ENCODE data around the gene MTREX.

The MTREX gene

DNA sequence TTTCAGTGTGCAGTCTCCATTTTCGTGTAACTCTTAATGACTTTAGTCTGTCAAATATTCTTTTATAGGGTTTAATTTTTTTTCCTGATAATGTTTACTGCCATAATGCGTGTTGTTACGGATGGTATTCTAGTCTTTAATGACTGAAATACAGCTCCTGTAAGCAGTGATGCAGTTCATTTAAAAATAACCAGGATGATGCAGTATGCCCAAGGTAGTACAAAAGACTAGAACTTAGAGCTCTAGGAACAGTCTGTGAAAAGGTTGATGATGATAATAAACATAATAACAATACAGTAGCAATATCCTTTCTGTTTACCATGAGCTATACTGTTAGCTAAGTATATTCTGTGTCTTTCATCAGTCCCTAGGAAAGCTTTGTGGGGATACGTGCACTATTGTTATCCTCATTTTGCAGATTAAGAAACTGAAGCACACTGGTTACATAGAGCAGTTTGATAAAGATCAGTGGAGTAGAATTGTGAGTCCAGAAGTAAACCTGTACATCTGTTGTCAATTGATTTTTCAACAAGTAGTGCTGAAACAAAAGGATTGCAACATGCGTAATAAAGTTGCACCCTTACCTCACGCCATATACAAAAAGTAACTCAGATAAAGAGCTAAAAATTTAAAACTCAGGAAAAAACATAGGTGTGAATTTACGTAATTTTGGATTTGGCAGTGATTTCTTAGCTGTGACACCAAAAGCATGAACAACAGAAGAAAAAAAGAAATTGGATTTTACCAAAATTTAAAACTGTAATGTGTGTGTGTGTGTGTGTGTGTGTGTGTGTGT lies 64.5 kb downstream of the MTREX start:
- no peak for DNase-seq (ENCODE audit: low read depth, low spot score)
- no peak overlapping the region for H3K27ac ChIP-seq

DNA sequence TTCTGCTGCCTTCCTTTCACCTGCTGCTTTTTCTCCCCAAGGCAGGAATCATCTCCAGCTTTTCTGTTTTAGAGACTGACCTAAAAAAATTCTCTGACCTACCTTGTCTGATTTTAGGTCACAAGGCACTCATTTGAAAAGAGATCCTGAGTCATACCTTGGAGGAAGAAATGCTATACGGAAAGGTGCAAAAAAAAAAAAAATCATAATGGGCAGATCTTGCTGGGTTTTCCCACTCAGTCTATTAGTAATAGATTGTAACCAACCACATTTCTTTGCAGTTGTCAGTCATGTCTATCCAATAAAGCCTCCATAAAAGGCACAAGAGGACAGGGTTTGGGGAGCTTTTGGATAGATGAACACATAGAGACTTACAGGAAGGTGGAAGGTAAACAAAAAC lies 70.0 kb downstream of the MTREX start:
- H3K27ac ChIP-seq, result no peak overlapping the region
- DNase-seq (ENCODE audit: low read depth, low spot score), result peak; percentile 10

DNA sequence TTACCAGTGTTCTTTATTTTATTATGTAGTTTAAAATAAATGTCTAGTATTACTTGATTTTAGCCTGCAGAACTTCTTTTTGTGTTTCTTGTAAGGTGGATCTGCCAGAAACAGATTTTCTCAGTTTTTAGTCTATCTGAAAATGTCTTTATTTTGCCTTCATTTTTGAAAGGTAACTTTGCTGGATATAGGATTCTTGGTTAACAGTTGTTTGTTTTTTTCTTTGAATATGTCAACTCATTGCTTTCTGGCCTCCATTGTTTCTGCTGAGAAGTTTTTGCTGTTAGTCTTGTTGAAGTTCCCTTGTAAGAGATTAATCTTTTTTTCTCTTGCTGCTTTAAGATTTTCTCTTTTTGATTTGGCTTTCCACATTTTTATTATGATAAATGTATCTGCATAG lies 75.5 kb downstream of the MTREX start:
- DNase-seq (ENCODE audit: low read depth, low spot score), result no peak
- H3K27ac ChIP-seq, result no peak overlapping the region

DNA sequence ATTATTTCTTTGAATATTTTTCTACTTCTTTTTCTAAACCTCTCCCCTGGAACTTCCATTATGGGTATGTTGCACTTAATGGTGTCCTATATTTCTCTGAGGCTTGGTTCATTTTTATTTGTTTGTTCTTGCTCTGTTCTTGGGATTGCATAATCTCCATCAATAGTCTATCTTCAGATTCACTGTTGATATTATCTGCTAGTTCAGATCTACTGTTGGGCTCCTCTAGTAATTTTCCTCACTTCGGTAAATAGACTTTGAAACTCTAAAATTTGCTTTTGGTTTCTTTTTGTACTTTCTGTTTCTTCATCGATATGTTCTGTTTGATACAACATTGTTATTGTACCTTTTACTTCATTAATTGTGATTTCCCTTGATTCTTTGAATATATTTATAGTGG lies 76.3 kb downstream of the MTREX start:
- H3K27ac ChIP-seq, result no peak overlapping the region
- no peak for DNase-seq (ENCODE audit: low read depth, low spot score)

DNA sequence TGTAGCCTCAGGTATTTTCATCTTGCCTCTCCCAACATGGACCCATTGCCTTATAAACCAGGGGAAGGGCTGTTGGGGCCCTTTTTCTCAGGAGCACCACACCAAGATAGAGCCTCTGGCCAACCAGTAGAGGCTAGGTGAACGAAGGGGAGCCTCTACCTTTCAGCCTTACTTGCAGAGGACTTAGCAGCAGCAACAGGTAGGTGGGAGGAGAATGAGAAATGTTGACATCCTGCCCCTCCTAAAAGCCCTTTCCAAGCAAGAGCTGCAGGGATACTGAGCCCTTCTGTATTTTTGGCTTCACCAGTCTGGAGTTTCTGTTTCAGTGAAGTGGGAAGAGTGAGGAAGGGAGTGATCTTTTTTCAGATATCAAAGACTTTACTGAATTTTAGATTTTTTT lies 77.4 kb downstream of the MTREX start:
- no peak overlapping the region for H3K27ac ChIP-seq

DNA sequence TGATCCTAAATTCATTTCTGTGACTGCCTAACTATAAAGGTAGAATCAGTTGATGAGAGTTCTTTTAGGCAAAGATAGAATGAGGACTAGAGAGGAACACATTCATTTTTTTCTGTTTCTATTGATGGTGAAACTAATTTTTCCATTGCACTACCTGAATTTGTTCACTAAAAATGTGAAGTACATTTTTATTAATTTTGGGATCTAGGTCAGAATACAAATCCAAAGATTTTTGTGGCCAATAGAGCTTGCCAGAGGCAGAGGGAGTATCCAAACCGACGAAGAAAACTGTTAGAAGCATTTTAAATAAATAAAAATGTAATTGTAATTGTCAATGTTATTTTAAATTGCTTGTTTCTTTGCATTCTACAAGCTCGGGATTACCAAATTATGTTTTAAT lies 78.1 kb downstream of the MTREX start:
- DNase-seq (ENCODE audit: low read depth, low spot score), result no peak
- no peak overlapping the region for H3K27ac ChIP-seq

More for the DNA sequence above, 77.4 kb downstream of the MTREX start:
- DNase-seq (ENCODE audit: low read depth, low spot score), result no peak

DNA sequence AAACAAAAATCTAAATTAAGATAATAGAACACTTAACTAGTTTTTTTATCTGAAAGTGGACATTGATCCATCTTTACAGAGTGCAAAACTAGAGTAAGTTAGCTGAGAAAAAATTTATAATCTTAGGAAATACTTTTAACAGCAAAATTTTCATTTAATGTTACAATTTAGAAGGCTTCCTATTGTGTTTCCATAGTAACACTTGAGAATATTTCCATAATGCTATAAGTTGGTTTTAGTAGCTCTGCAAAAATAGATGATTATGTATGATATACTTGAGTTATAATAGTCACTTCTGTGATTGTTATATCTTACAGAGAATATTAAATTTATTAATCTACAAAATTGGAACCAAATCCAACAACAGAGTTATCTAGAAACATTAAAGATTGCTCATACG lies 78.6 kb downstream of the MTREX start:
- no peak overlapping the region for H3K27ac ChIP-seq
- DNase-seq (ENCODE audit: low read depth, low spot score), result no peak

DNA sequence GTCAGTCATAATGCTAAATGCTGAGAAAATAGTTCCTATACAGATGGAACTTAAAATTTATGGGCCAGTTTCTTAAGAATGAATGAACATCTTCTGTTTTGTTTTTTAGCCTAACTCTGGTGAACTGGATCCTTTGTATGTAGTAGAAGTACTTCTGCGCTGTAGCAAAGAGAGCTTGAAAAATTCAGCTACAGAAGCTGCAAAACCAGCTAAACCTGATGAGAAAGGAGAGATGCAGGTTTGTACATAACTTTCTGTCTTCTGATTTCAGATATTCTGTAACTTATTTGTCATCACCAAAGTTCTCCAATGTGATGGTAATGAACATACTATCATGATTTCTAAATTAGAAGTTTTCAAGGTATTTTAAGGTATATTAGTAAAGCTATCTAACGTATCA lies 80.1 kb downstream of the MTREX start:
- no peak for DNase-seq (ENCODE audit: low read depth, low spot score)
- no peak overlapping the region for H3K27ac ChIP-seq

DNA sequence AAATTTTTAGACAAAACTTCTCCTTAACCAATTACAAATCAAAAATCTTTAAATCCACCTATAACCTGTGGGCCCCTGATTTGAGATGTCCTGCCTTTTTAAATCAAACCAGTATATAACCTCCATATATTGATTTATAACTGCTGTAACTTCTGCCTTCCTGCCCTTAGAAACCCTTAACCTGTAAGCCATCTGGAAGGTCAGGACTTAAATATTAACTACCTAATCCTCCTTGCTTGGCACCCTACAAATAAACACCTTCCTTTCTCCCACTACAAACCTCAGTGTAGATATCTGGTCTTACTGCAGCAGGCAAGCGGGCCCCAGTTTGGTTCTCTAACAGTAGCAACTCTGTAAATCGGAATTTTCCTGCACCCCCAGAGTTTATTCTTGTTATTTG lies 83.9 kb downstream of the MTREX start:
- DNase-seq (ENCODE audit: low read depth, low spot score), result no peak
- H3K27ac ChIP-seq, result no peak overlapping the region

DNA sequence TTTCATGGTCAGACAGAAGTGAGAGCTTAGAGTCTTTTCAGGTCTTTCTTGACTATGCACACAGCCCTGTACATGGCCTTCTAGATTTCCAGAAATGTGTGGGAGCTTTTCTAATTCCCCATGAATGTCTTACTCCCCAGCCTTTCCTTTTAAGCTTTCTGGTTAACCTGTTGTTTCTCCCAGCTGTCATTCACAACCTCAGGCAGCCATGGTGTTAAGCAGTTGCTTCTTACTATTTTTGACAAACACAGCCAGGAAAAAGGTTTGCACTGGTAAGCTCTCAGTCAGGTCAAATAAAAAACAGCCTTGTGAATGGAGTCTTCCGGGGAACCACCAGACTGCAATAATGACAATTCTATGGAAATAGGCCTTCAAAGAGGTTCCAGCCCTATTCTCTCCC lies 84.9 kb downstream of the MTREX start:
- no peak for DNase-seq (ENCODE audit: low read depth, low spot score)
- no peak overlapping the region for H3K27ac ChIP-seq

DNA sequence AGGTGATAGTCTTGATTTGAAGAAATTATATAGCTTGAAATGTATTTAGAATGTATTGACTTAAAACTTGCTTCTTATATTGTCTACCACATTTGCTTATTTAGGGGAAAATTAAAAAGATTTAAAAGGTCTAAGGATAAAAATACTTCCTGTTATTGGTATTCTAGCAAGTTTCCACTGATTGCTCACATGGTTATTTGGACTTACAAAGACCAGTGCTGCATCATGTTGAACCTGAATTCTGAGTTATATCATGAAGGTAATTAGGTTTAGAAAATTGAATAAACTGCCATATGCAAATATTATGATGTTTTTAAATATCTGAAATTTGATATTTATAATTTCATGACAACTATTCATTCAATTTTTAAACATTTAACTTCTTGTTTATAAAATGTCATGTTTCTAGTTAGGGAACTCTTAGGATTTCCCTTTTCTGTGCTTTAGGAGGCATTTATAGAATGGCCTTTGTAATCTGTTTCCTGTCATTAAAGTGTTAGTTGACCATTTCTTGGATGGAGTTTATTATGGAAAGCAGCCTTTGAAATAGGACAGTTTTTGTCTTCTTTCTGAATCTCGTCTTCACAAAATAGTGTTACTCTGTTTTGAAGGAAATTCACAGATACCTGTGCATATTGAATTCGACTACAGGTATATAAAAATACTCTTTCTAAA lies 85.8 kb downstream of the MTREX start:
- no peak overlapping the region for H3K27ac ChIP-seq
- DNase-seq (ENCODE audit: low read depth, low spot score), result no peak

DNA sequence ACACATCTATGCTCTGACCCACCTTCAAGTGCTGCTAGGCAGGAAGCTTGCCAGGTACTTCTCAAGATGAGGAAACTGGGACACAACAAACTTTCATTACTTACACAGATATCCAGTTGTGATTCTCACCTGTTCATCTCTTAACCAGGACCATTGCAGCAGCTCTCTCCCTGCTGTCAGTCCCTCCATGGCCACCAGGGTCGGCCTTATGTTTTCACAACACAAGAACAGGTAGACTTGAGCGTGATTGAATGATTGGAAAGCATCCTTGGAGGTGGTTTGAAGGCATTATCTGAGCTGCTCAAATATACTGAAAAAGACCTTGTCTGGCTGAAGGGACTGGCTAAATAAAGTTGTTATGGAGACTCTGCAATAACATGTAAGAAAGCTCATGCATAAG lies 94.4 kb downstream of the MTREX start:
- no peak overlapping the region for H3K27ac ChIP-seq
- DNase-seq (ENCODE audit: low read depth, low spot score), result no peak

DNA sequence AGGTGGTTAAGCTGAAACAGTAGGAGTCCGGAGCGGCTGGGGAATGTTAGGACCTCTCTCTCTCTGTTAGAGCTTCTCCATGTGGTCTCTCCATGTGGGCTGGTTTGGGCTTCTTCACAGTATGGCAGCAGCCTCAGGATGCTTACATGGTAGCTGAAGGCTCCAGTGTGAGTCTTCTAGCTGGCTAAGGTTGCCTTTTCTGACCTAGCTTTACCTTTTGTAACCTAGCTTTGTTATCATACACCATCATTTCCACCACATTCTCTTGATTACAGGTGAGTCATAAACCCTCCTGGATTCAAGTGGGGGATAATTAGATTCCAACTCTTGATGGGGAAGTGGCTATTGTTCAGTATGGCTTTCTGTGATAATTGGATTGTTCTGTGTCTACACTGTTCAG lies 98.5 kb downstream of the MTREX start:
- no peak overlapping the region for H3K27ac ChIP-seq
- DNase-seq (ENCODE audit: low read depth, low spot score), result no peak

DNA sequence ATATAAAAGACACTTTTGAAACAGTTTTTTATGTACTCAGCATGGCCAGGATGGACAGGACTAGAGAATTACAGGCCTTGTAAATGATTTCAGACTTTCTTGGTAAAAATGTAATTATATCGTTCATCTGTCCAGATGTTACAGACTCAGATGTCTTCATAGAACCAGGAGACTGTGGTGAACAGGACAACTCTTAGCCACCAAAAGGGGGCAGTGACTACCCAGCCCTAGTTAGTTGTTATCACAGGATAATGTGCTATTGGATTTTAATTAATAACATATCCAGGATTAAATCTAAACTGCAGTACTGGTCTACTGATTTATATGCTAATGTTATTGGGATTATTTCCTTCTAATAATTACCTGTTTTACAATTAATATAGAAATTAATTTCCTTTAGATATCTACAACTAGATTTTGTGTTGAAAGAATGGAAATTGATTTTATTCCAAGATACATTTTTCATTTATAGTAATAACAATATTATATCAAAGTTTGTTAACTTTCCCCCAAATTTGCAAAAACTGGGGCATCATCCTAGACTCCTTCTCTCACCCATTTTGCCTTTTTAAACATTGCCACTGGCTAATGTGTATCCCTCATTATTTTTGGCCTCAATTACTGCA lies 99.4 kb downstream of the MTREX start:
- DNase-seq (ENCODE audit: low read depth, low spot score), result no peak
- H3K27ac ChIP-seq, result no peak overlapping the region

DNA sequence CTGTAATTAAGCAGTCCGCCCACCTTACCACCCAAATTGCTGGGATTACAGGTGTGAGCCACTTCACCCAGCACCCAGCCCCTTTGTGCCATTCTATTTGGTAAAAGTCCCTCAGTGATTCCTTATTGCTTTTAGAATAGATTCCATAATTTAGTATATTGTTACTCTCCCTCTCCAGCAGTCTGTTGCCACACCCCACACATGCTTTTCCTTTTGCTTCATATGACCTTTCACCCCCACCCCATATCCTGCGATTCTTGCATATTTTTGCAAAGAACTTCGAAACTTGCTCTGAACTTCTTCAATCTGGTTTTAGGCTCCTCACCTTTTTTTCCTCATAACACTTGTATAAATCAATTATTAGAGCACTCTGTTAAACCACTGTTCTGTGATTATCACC lies 100.2 kb downstream of the MTREX start:
- DNase-seq (ENCODE audit: low read depth, low spot score), result no peak

DNA sequence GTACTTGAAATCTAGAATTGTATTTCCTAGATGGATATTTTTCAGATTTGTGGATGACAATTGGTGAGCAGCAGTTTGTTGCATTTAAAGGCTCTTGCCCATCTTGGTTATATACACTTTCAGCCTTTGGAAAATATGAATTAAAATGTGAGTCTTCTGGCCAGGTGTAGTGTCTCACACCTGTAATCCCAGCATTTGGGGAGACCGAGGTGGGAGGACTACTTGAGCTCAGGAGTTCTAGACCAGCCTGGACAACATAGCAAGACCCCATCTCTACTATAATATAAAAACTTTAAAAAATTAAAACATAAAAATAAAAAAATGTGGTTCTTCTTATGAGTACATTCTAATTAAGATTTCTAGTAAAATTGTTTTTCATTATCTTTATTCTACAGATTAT lies 102.0 kb downstream of the MTREX start:
- H3K27ac ChIP-seq, result no peak overlapping the region
- DNase-seq (ENCODE audit: low read depth, low spot score), result no peak

More for the DNA sequence above, 100.2 kb downstream of the MTREX start:
- no peak overlapping the region for H3K27ac ChIP-seq

DNA sequence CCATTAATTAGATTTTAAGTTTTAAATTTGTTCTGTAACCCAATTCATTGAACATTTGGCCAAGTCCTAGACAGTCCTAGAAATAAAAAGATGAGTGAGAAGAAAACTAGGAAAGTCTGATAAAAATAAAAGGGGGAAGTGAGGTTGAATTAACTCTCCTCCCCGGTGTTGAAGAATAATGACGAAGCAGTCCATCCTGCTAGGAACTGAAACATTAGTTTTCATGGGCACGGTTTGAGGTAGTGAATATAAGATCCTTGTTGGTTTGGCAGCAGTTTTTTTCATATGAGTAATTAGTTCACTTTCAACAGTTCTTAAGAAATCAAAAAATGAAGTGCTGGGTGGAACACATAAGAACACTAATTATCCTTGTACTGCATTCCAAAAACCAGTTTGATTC lies 103.1 kb downstream of the MTREX start:
- no peak overlapping the region for H3K27ac ChIP-seq

DNA sequence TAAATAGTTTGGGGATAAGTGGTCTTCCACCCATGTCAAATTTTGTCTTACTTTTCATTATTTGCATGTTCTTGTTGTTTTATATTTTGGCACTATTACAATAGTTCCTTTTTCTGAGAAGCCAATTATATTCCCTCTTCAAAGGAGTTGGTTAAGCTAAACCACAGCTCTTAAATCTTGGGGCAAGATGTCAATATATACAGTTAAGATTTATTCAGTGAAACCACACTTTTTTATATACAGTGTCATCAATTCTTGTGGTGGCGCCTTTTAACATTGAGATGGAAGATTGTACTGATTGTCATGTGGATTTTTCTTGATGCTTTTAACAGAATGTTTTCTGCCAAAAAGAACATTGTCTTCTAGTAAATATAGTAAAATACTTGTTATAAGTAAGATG lies 104.1 kb downstream of the MTREX start:
- DNase-seq (ENCODE audit: low read depth, low spot score), result no peak
- no peak overlapping the region for H3K27ac ChIP-seq

More for the DNA sequence above, 103.1 kb downstream of the MTREX start:
- no peak for DNase-seq (ENCODE audit: low read depth, low spot score)

DNA sequence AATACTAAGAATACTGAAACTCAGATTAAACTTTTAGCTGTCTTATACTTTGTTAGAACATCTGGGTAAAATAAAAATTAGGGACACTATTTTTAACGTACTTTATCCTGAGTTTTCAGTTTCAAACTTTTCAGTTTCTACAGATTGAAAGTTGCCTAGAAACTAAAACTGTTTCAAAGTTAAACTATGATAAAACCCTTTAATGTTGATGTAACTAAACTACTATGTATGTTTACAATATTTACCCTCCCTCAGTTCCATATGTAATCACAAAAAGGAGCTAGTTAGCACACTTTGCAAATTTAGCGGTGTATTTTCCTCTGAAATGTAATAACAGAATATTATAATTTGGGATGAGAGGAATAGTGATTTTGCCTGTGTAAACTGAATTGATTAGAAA lies 105.9 kb downstream of the MTREX start:
- DNase-seq (ENCODE audit: low read depth, low spot score), result no peak
- H3K27ac ChIP-seq, result no peak overlapping the region

DNA sequence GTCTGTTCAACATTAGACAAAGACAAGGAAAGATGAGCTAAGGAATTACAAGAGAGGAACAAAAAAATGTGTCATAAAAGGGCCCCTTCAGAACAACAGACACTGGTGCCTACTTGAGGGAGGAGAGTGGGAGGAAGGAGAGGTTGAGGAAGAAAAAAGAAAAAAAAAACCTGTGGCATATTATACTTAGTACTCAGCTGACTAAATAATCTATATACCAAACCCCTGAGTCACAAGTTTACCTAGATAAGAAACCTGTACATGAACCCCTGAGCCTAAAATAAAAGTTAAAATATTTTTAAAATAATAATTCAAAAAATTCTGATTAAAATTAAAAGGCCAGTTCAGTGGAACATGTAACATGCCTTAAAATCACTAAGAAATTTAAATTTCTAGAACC lies 107.3 kb downstream of the MTREX start:
- no peak overlapping the region for H3K27ac ChIP-seq
- no peak for DNase-seq (ENCODE audit: low read depth, low spot score)

DNA sequence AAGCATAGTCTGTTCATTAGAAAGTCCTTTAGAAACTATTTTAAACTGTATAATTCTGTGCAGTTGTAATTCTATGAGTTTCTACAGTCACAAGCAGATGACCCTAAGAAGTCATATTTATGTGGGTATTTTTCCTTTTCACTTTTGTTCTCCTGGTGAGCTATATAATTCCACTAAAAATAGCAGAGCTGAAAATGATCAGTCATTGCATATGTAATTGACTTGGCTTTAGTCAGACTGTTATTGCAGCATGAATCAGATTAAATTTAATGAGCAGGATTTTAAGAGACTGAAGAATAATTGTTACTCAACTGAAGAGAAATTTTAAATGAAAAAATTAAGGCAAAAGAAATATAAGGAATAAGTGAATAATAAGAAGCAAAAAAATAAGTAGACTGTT lies 108.5 kb downstream of the MTREX start:
- DNase-seq (ENCODE audit: low read depth, low spot score), result no peak
- no peak overlapping the region for H3K27ac ChIP-seq
